Fibroblast of lung (primary cell): Measurements from ENCODE around the gene TSGA10IP. TPM values are rescaled to one million over a fixed set of nuclear protein-coding genes. Genes with fewer than 3 reads are reported as not detected.
"Not testable (repeated sequence)": the region's sequence is repeated elsewhere in the genome, so short reads cannot be mapped to it uniquely, and the experiment has no call there.

ENCODE experiments used
- DNase-seq, 2 donors: peaks; one replicate each; pipeline versions ENCODE4 v3.0.0 to v3.0.0-alpha.2; 2010; ENCODE audit warnings: low read depth in 2 of 2
- H2AFZ ChIP-seq: 2 replicates; pipeline ENCODE4 v1.5.1; 2012; ENCODE audit warnings: low read length, control low read depth, inconsistent platforms
- H3K27ac ChIP-seq: 2 replicates; pipeline ENCODE4 v1.5.1; 2011; ENCODE audit warnings: low read length, control low read depth; ENCODE audit not compliant: insufficient read depth
- H3K27me3 ChIP-seq: 2 replicates; pipeline ENCODE4 v1.5.1; 2011; ENCODE audit warnings: mild to moderate bottlenecking, low read length; ENCODE audit not compliant: control insufficient read depth, insufficient read depth
- H3K36me3 ChIP-seq: 2 replicates; pipeline ENCODE4 v1.5.1; 2011; ENCODE audit warnings: low read length; ENCODE audit not compliant: control insufficient read depth, insufficient read depth
- H3K4me1 ChIP-seq: 2 replicates; pipeline ENCODE4 v1.5.1; 2011; ENCODE audit warnings: low read length; ENCODE audit not compliant: control insufficient read depth, insufficient read depth; ENCODE audit errors: extremely low read depth
- H3K4me2 ChIP-seq: 2 replicates; pipeline ENCODE4 v1.5.1; 2011; ENCODE audit warnings: low read length, control low read depth; ENCODE audit not compliant: insufficient read depth; ENCODE audit errors: extremely low read depth
- H3K4me3 ChIP-seq, 4 experiments: fragments of 200-600 bp in 1 of 4; sonication (generic) in 1 of 4; replicated peaks in 1 of 4; 2 replicates each; pipeline ENCODE4 v1.5.1; 2011 to 2016; ENCODE audit warnings: low read length in 4 of 4, low read depth in 3 of 4, mild to moderate bottlenecking in 3 of 4, control low read depth in 2 of 4, inconsistent platforms in 1 of 4, mixed read lengths in 1 of 4; ENCODE audit not compliant: insufficient read depth in 1 of 4; ENCODE audit errors: control extremely low read depth in 1 of 4
- H3K79me2 ChIP-seq: 2 replicates; pipeline ENCODE4 v1.5.1; 2012; ENCODE audit warnings: mild to moderate bottlenecking, low read length, inconsistent platforms; ENCODE audit not compliant: control insufficient read depth, insufficient read depth
- H3K9ac ChIP-seq: 2 replicates; pipeline ENCODE4 v1.5.1; 2011; ENCODE audit warnings: mild to moderate bottlenecking, low read length, control low read depth; ENCODE audit not compliant: insufficient read depth
- H3K9me3 ChIP-seq: 2 replicates; pipeline ENCODE4 v1.5.1; 2012; ENCODE audit warnings: low read depth, low read length; ENCODE audit not compliant: control insufficient read depth, insufficient read depth
- H4K20me1 ChIP-seq: 2 replicates; pipeline ENCODE4 v1.5.1; 2011; ENCODE audit warnings: low read length; ENCODE audit not compliant: control insufficient read depth, insufficient read depth; ENCODE audit errors: extremely low read depth
- CTCF ChIP-seq, 2 donors: IDR thresholded peaks in 1 of 2; conservative IDR thresholded peaks in 1 of 2; 1 replicate in 1 of 2; 2 replicates in 1 of 2; pipeline ENCODE4 v1.5.1; 2011 to 2012; ENCODE audit warnings: low read length in 2 of 2, control low read depth in 1 of 2, inconsistent platforms in 1 of 2, low read depth in 1 of 2, mild to moderate bottlenecking in 1 of 2
- EZH2 ChIP-seq: IDR thresholded peaks from 2 replicates; pipeline ENCODE4 v1.5.1; 2012; ENCODE audit warnings: low read length, control low read depth, mild to moderate bottlenecking; ENCODE audit errors: missing control alignments
- polyA plus RNA-seq, 2 donors: library from polyadenylated mRNA; depleted of rRNA in 1 of 2; stranded (reverse) in 1 of 2; unstranded in 1 of 2; fragments of >200 nt; gene quantifications; 2 replicates each; pipeline ENCODE4 v1.2.1, GENCODE V29; 2011 to 2012; ENCODE audit warnings: missing spikeins in 1 of 2
- total RNA-seq: library from RNA; depleted of rRNA; stranded (reverse); fragments of >200 nt; gene quantifications from 2 replicates; pipeline ENCODE4 v1.2.1, GENCODE V29; 2014

Gene TSGA10IP
- total and polyA plus RNA-seq, 2 donors (not counting 1 experiment from before 2014, with no cell fraction given) = 0.17 TPM; not detected in 1

- no peaks in the 10 kb centered on the region for H3K27me3 ChIP-seq
- peak overlapping the region; percentile 20 for H2AFZ ChIP-seq
- H3K4me2 ChIP-seq = no peak overlapping the region
- no peaks in the 10 kb centered on the region for H4K20me1 ChIP-seq
- no peak overlapping the region for H3K9ac ChIP-seq
- no peaks in the 10 kb centered on the region for H3K79me2 ChIP-seq
- TF ChIP-seq CTCF (conservative IDR thresholded peaks at IDR 0.05 in 1 of 2, IDR thresholded peaks at IDR 0.05 in 1 of 2; ENCODE audit: low read depth in 1 of 2, low read length in 2 of 2) (no peak), EZH2 (no peak)
- no peaks in the 10 kb centered on the region for H3K9me3 ChIP-seq
- H3K27ac ChIP-seq = no peak overlapping the region
- H3K36me3 ChIP-seq = no peaks in the 10 kb centered on the region
- H3K4me1 ChIP-seq = no peaks in the 10 kb centered on the region
- no peak overlapping the region for H3K4me3 ChIP-seq
- no peak for DNase-seq
Measured at GRCh38 chr11:65947133-65947532, 1.9 kb downstream of the TSGA10IP start.

GRCh38 chr11:65947603-65948125 is 2.4 kb downstream of the TSGA10IP start:
- no peak overlapping the region for H2AFZ ChIP-seq
- H3K9ac ChIP-seq = no peak overlapping the region
- no peak for DNase-seq
- TF ChIP-seq EZH2 (no peak), CTCF (conservative IDR thresholded peaks at IDR 0.05 in 1 of 2, IDR thresholded peaks at IDR 0.05 in 1 of 2; ENCODE audit: low read depth in 1 of 2, low read length in 2 of 2) (no peak)
- no peaks in the 10 kb centered on the region for H3K4me1 ChIP-seq
- H4K20me1 ChIP-seq = no peaks in the 10 kb centered on the region
- H3K4me2 ChIP-seq = no peak overlapping the region
- no peaks in the 10 kb centered on the region for H3K79me2 ChIP-seq
- no peak overlapping the region for H3K27ac ChIP-seq
- no peaks in the 10 kb centered on the region for H3K36me3 ChIP-seq
- no peaks in the 10 kb centered on the region for H3K9me3 ChIP-seq
- H3K4me3 ChIP-seq = no peak overlapping the region
- H3K27me3 ChIP-seq = no peaks in the 10 kb centered on the region

GRCh38 chr11:65950711-65951110 is 5.4 kb downstream of the TSGA10IP start:
- H3K79me2 ChIP-seq, H3K27ac ChIP-seq, H3K4me2 ChIP-seq, H3K36me3 ChIP-seq, H4K20me1 ChIP-seq, H3K9ac ChIP-seq, H3K27me3 ChIP-seq, H3K9me3 ChIP-seq, DNase-seq, H2AFZ ChIP-seq, H3K4me3 ChIP-seq, H3K4me1 ChIP-seq: not testable (repeated sequence)

DNA sequence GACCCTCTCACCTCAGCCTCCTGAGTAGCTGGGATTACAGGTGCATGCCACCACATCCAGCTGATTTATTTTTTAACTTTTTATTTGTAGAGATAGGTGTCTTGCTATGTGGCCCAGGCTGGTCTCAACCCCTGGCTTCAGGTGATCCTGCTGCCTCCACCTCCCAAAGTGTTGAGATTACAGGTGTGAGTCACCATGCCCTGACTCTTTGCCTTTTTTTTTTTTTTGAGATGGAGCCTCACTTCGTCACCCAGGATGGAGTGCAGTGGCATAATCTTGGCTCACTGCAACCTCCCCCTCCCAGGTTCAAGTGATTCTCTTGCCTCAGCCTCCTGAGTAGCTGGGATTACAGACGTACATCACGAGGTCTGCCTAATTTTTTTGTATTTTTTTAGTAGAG is 6.4 kb downstream of the TSGA10IP start:
- H2AFZ ChIP-seq, DNase-seq, H3K4me3 ChIP-seq, H3K9ac ChIP-seq, H3K4me2 ChIP-seq, H3K4me1 ChIP-seq, H3K27ac ChIP-seq, H4K20me1 ChIP-seq, H3K79me2 ChIP-seq, H3K27me3 ChIP-seq, H3K9me3 ChIP-seq, H3K36me3 ChIP-seq: not testable (repeated sequence)
